PC-3 (cell line): ENCODE measurements around the gene FUT2.

Experiments used
- CTCF ChIP-seq: fragments of 300-600 bp; sonication (generic); conservative IDR thresholded peaks from 2 replicates; pipeline ENCODE4 v1.5.1; 2017; ENCODE audit warnings: antibody characterized with exemption, low read depth, mild to moderate bottlenecking, low read length
- EZH2 ChIP-seq: fragments of 300-600 bp; sonication (generic); IDR thresholded peaks from one replicate; pipeline ENCODE4 v1.6.1; 2017; ENCODE audit warnings: antibody characterized with exemption, mild to moderate bottlenecking, low read length; ENCODE audit not compliant: unreplicated experiment
- EZH2phosphoT487 ChIP-seq: fragments of 300-600 bp; sonication (generic); IDR thresholded peaks from 2 replicates; pipeline ENCODE4 v1.6.1; 2018; ENCODE audit warnings: mild to moderate bottlenecking, antibody characterized with exemption, low read length, borderline replicate concordance

GRCh38 chr19:48735031-48735615 lies 39.4 kb downstream of the FUT2 start:
- no peak for TF ChIP-seq CTCF
- TF ChIP-seq EZH2, result no peak
- no peak for TF ChIP-seq EZH2phosphoT487
